ENCODE data around the gene SCFD2.

GRCh38 chr4:53019485-53020382 is 346.1 kb downstream of the SCFD2 start:
- TF ChIP-seq POLR2AphosphoS5 (IDR thresholded peaks at IDR 0.05; ENCODE audit: low read depth, low read length) (no peak), CTCF (IDR thresholded peaks at IDR 0.05) (no peak), REST (IDR thresholded peaks at IDR 0.05; ENCODE audit: insufficient read depth in 1 of 2, low read depth in 2 of 2, low read length in 1 of 2) (no peak), TCF7L2 (IDR thresholded peaks at IDR 0.05; ENCODE audit: low read depth, low read length) (peak; percentile 86), SIN3A (IDR thresholded peaks at IDR 0.05; ENCODE audit: borderline replicate concordance, insufficient read depth, low read depth, low read length) (no peak)
